Endothelial cell of umbilical vein (primary cell): ENCODE measurements around the gene GSTM4. TPM values are rescaled to one million over a fixed set of nuclear protein-coding genes. Genes with fewer than 3 reads are reported as not detected.
A peak's percentile ranks its signal among the peaks of the same experiment; 100 is the strongest.
"Not testable (repeated sequence)": the region's sequence is repeated elsewhere in the genome, so short reads cannot be mapped to it uniquely, and the experiment has no call there.

Source experiments
- BruUV-seq: library from RNA; stranded (reverse); fragments of 400-500 nt; replicated peaks from 2 replicates; lab custom pipeline; 2021; lab: Mats Ljungman, UMichigan
- CTCF ChIA-PET: fragments of 300-600, 350-600 bp; sonication (Branson Sonifier 250); formaldehyde crosslinking; loops from one replicate; lab custom pipeline; 2021; ENCODE audit warnings: antibody characterized with exemption, inconsistent platforms; lab: Charles Lee
- POLR2A ChIA-PET: fragments of 300-600, 350-600 bp; sonication (Branson Sonifier 250); formaldehyde crosslinking; loops from one replicate; lab custom pipeline; 2021; ENCODE audit warnings: antibody characterized with exemption, inconsistent platforms; lab: Charles Lee
- DNase-seq: peaks from one replicate; pipeline ENCODE4 v3.0.0-alpha.2; 2011; ENCODE audit warnings: low read depth, low spot score
- FAIRE-seq: peaks from 2 replicates; lab custom pipeline; 2011; peaks lifted over from hg19 to GRCh38; lab: Jason Lieb, UNC
- H2AFZ ChIP-seq: 2 replicates; pipeline ENCODE4 v1.6.0; 2012; ENCODE audit warnings: low read depth, low read length, control low read depth, inconsistent platforms
- H3K27ac ChIP-seq: 2 replicates; pipeline ENCODE4 v1.5.1; 2011; ENCODE audit warnings: low read depth, mild to moderate bottlenecking, control low read depth, low read length, moderate library complexity; ENCODE audit not compliant: insufficient read depth
- H3K27me3 ChIP-seq, 2 experiments: 2 replicates each; pipeline versions ENCODE4 v1.6.0 to v1.6.1; 2011; ENCODE audit warnings: low read length in 2 of 2, mixed read lengths in 1 of 2; ENCODE audit not compliant: control insufficient read depth in 2 of 2, insufficient read depth in 2 of 2
- H3K36me3 ChIP-seq, 2 experiments: 2 replicates in 1 of 2; 3 replicates in 1 of 2; pipeline ENCODE4 v1.5.1; 2011; ENCODE audit warnings: low read length in 2 of 2, mild to moderate bottlenecking in 1 of 2, moderate library complexity in 1 of 2; ENCODE audit not compliant: control insufficient read depth in 2 of 2, insufficient read depth in 2 of 2; ENCODE audit errors: extremely low read depth in 1 of 2
- H3K4me1 ChIP-seq: 3 replicates; pipeline ENCODE4 v1.5.1; 2011; ENCODE audit warnings: mild to moderate bottlenecking, low read length; ENCODE audit not compliant: control insufficient read depth, insufficient read depth; ENCODE audit errors: extremely low read depth
- H3K4me2 ChIP-seq: 2 replicates; pipeline ENCODE4 v1.6.1; 2011; ENCODE audit warnings: low read length, control low read depth, mixed read lengths; ENCODE audit not compliant: insufficient read depth
- H3K4me3 ChIP-seq, 3 experiments: fragments of 200-600 bp in 1 of 3; sonication (generic), shearing (Covaris generic) in 1 of 3; replicated peaks in 1 of 3; 2 replicates each; pipeline ENCODE4 v1.5.1; 2011 to 2016; ENCODE audit warnings: control low read depth in 3 of 3, low read length in 3 of 3, mild to moderate bottlenecking in 2 of 3, inconsistent platforms in 1 of 3, low read depth in 1 of 3, moderate library complexity in 1 of 3; ENCODE audit not compliant: insufficient read depth in 1 of 3
- H3K79me2 ChIP-seq: 2 replicates; pipeline ENCODE4 v1.6.0; 2012; ENCODE audit warnings: low read length, inconsistent platforms; ENCODE audit not compliant: control insufficient read depth, insufficient read depth
- H3K9ac ChIP-seq: replicated peaks from 2 replicates; pipeline ENCODE3; 2011; ENCODE audit warnings: low read length, control low read depth; ENCODE audit not compliant: insufficient read depth; ENCODE audit errors: extremely low read depth
- H3K9me1 ChIP-seq: replicated peaks from 3 replicates; pipeline ENCODE4 v1.6.0; 2011; ENCODE audit warnings: mild to moderate bottlenecking, low read length; ENCODE audit not compliant: control insufficient read depth, insufficient read depth; ENCODE audit errors: extremely low read depth
- H3K9me3 ChIP-seq: replicated peaks from 2 replicates; pipeline ENCODE4 v1.5.1; 2012; ENCODE audit warnings: low read length, inconsistent platforms; ENCODE audit not compliant: control insufficient read depth, insufficient read depth
- H4K20me1 ChIP-seq: replicated peaks from 2 replicates; pipeline ENCODE3; 2011; ENCODE audit warnings: mild to moderate bottlenecking, low read length; ENCODE audit not compliant: control insufficient read depth, insufficient read depth; ENCODE audit errors: extremely low read depth
- EZH2 ChIP-seq: IDR thresholded peaks from 2 replicates; pipeline ENCODE4 v1.6.1; 2012; ENCODE audit warnings: borderline replicate concordance, low read depth, mild to moderate bottlenecking, moderate library complexity, low read length, inconsistent platforms; ENCODE audit not compliant: severe bottlenecking
- FOS ChIP-seq: IDR thresholded peaks from 2 replicates; pipeline ENCODE4 v1.6.1; 2011; ENCODE audit warnings: mild to moderate bottlenecking, low read length, moderate library complexity, borderline replicate concordance; ENCODE audit not compliant: insufficient read depth
- GATA2 ChIP-seq: IDR thresholded peaks from 2 replicates; pipeline ENCODE4 v1.7.0; 2011; ENCODE audit warnings: low read depth, mild to moderate bottlenecking, moderate library complexity, mixed read lengths, low read length; ENCODE audit not compliant: insufficient read length, insufficient read depth
- JUN ChIP-seq: IDR thresholded peaks from 2 replicates; pipeline ENCODE4 v1.6.1; 2011; ENCODE audit warnings: borderline replicate concordance, low read depth; ENCODE audit not compliant: insufficient read length, insufficient read depth
- MYC ChIP-seq: IDR thresholded peaks from one replicate; pipeline ENCODE4 v1.6.1; 2011; ENCODE audit warnings: mild to moderate bottlenecking, low read depth, low read length
- POLR2A ChIP-seq: IDR thresholded peaks from 2 replicates; pipeline ENCODE4 v1.6.1; 2012; ENCODE audit warnings: low read depth, mild to moderate bottlenecking, control low read depth, low read length
- POLR2AphosphoS5 ChIP-seq: IDR thresholded peaks from 2 replicates; pipeline ENCODE4 v1.6.1; 2012; ENCODE audit warnings: low read depth, mild to moderate bottlenecking, control low read depth, low read length, moderate library complexity; ENCODE audit not compliant: insufficient read depth
- dilution Hi-C: fragments of 300-500 bp; cut with MboI; formaldehyde crosslinking; loops from one replicate; pipeline ENCODE4 v1.15.0; 2019; ENCODE audit warnings: low sequenced_read_pairs; ENCODE audit not compliant: extremely low pct_ligation_motif_present
- intact Hi-C: fragments of 100-400 bp; cut with micrococcal nuclease; formaldehyde crosslinking; loops from one replicate; pipeline ENCODE4 v1.10.0; 2022
- polyA plus RNA-seq, 4 experiments: library from polyadenylated mRNA; depleted of rRNA in 3 of 4; stranded (reverse) in 3 of 4; unstranded in 1 of 4; fragments of >200 nt; gene quantifications; 2 replicates each; pipeline versions ENCODE4 v1.2.1 to v1.2.3, GENCODE V29; 2011 to 2012; ENCODE audit warnings: missing spikeins in 1 of 4
- total RNA-seq: library from RNA; stranded (reverse); gene quantifications from 2 replicates; pipeline ENCODE4 v1.2.3, GENCODE V29; 2021
- TF ChIP-seq, protein P1 (sequence below): IDR thresholded peaks from 2 replicates; pipeline ENCODE4 v1.6.1; 2011; ENCODE audit not compliant: insufficient read depth, insufficient read length
- TF ChIP-seq, protein P2 (sequence below), 2 donors: IDR thresholded peaks; 1 replicate in 1 of 2; 2 replicates in 1 of 2; pipeline ENCODE4 v1.5.1; 2011; ENCODE audit warnings: low read length in 2 of 2, mild to moderate bottlenecking in 2 of 2, moderate library complexity in 2 of 2, control low read depth in 1 of 2, inconsistent platforms in 1 of 2, low read depth in 1 of 2; ENCODE audit not compliant: insufficient read depth in 1 of 2; ENCODE audit errors: extremely low read depth in 1 of 2

The GSTM4 gene
- total and polyA plus RNA-seq, 2 donors (not counting 3 experiments of a cell fraction or from before 2014, with no cell fraction given) = 9.5 to 11.6 TPM

DNA sequence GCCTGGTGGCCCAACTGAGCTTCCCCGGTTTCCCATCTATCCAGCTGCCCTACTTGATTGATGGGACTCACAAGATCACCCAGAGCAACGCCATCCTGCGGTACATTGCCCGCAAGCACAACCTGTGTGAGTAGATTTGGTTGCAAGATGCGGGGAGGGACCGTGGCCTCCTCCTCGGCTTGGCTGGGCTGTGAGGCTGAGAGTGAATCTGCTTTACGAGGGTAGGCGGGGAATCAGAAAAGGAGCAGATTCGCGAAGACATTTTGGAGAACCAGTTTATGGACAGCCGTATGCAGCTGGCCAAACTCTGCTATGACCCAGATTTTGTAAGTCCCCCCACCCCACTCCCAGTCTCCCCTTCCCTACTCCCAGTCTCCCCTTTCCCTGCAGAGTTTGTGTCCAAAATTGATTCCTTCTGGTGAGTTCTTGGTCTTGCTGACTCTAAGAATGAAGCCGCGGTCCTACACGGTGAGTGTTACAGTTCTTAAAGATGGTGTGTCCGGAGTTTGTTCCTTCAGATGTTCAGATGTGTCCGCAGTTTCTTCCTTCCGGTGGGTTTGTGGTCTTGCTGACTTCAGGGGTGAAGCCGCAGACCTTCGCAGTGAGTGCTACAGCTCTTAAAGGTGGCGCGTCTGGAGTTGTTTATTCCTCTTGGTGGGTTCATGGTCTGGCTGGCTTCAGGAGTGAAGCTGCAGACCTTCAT lies 13.5 kb downstream of the GSTM4 start:
- H3K9me1 ChIP-seq = no peaks in the 10 kb centered on the region
- H3K9ac ChIP-seq = no peak overlapping the region
- TF ChIP-seq MYC (no peak), FOS (no peak), EZH2 (no peak), JUN (no peak), POLR2A (no peak), POLR2AphosphoS5 (no peak), GATA2 (no peak)
- TF ChIP-seq, protein P1, sequence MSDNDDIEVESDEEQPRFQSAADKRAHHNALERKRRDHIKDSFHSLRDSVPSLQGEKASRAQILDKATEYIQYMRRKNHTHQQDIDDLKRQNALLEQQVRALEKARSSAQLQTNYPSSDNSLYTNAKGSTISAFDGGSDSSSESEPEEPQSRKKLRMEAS = no peak
- TF ChIP-seq, protein P2, sequence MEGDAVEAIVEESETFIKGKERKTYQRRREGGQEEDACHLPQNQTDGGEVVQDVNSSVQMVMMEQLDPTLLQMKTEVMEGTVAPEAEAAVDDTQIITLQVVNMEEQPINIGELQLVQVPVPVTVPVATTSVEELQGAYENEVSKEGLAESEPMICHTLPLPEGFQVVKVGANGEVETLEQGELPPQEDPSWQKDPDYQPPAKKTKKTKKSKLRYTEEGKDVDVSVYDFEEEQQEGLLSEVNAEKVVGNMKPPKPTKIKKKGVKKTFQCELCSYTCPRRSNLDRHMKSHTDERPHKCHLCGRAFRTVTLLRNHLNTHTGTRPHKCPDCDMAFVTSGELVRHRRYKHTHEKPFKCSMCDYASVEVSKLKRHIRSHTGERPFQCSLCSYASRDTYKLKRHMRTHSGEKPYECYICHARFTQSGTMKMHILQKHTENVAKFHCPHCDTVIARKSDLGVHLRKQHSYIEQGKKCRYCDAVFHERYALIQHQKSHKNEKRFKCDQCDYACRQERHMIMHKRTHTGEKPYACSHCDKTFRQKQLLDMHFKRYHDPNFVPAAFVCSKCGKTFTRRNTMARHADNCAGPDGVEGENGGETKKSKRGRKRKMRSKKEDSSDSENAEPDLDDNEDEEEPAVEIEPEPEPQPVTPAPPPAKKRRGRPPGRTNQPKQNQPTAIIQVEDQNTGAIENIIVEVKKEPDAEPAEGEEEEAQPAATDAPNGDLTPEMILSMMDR (IDR thresholded peaks at IDR 0.05; ENCODE audit: extremely low read depth in 1 of 2, insufficient read depth in 1 of 2, low read depth in 1 of 2, low read length in 2 of 2) = no peak
- H3K36me3 ChIP-seq = no peaks in the 10 kb centered on the region
- CTCF ChIA-PET = interaction anchor here (0.7 to 1.0 kb wide), 3 partner anchors 29 to 315 kb away, joined by 3 read pairs; partner anchors contain the start of gene AHCYL1
- peaks cover 5% of the 10 kb centered on the region for H3K4me1 ChIP-seq
- no peaks in the 10 kb centered on the region for H3K79me2 ChIP-seq
- H3K4me3 ChIP-seq = no peak overlapping the region
- dilution Hi-C loops (no loop called here), intact Hi-C loops (loop anchor here (5.0 kb wide), 1 partner anchor 93 kb away; the partner anchor contains the start of gene EPS8L3)
- H2AFZ ChIP-seq = no peak overlapping the region
- no peak for FAIRE-seq
- BruUV-seq = no TSS peak
- peak; percentile 0 for DNase-seq
- H3K4me2 ChIP-seq = no peak overlapping the region
- no peaks in the 10 kb centered on the region for H4K20me1 ChIP-seq
- H3K27ac ChIP-seq = no peak overlapping the region
- H3K27me3 ChIP-seq = no peaks in the 10 kb centered on the region
- POLR2A ChIA-PET = no interaction called here
- no peaks in the 10 kb centered on the region for H3K9me3 ChIP-seq

DNA sequence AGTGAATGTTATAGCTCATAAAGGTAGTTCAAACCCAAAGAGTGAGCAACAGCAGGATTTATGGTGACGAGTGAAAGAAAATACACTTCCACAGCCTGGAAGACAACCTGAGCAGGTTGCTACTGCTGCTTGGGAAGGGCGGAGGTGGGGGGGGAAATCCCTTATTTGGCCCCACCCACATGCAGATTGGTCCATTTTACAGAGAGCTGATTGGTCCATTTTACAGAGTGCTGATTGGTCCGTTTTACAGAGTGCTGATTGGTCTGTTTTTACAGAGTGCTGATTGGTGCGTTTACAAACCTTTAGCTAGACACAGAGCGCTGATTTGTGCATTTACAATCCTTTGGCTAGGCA lies 14.0 kb downstream of the GSTM4 start:
- FAIRE-seq = not testable (repeated sequence)

More for the DNA sequence above, 14.0 kb downstream of the GSTM4 start:
- dilution Hi-C loops, H4K20me1 ChIP-seq, POLR2A ChIA-PET, H3K9me3 ChIP-seq, H3K4me3 ChIP-seq, H3K4me2 ChIP-seq, H3K36me3 ChIP-seq, H3K9me1 ChIP-seq, H3K27me3 ChIP-seq, H3K79me2 ChIP-seq, H3K9ac ChIP-seq, H2AFZ ChIP-seq, H3K4me1 ChIP-seq, H3K27ac ChIP-seq, BruUV-seq: not testable (repeated sequence)
- CTCF ChIA-PET = interaction anchor here (0.7 to 1.0 kb wide), 3 partner anchors 30 to 315 kb away, joined by 3 read pairs; partner anchors contain the start of gene AHCYL1
- intact Hi-C loops = loop anchor here (5.0 kb wide), 1 partner anchor 92 kb away; the partner anchor contains the start of gene EPS8L3
- peak; percentile 0 for DNase-seq
